Memory B cell (primary cell): Measurements from ENCODE around the gene FHIT.
A peak's percentile ranks its signal among the peaks of the same experiment; 100 is the strongest.

ENCODE experiments used
- ATAC-seq: fragments of 150-1000 bp; cut with Tn5 transposase; 2 replicates; pipeline ENCODE4 v1.10.0; 2021; ENCODE audit warnings: low read depth, mild to moderate bottlenecking, moderate library complexity
- DNase-seq, 2 donors: peaks; one replicate each; pipeline ENCODE4 v3.0.0; 2022; ENCODE audit warnings: low spot score in 2 of 2
- H3K27ac Mint-ChIP-seq: one replicate; pipeline ENCODE4 v1.8.0; 2022; ENCODE audit warnings: mild to moderate bottlenecking, moderate library complexity, mixed read lengths
- H3K27me3 Mint-ChIP-seq: one replicate; pipeline ENCODE4 v1.8.0; 2022; ENCODE audit warnings: mixed read lengths
- H3K36me3 Mint-ChIP-seq: one replicate; pipeline ENCODE4 v1.8.0; 2022; ENCODE audit warnings: mild to moderate bottlenecking, mixed read lengths
- H3K4me1 Mint-ChIP-seq: one replicate; pipeline ENCODE4 v1.8.0; 2022; ENCODE audit warnings: mixed read lengths
- H3K4me3 Mint-ChIP-seq: one replicate; pipeline ENCODE4 v1.8.0; 2022; ENCODE audit warnings: mild to moderate bottlenecking, moderate library complexity, mixed read lengths
- H3K9me3 Mint-ChIP-seq: one replicate; pipeline ENCODE4 v1.8.0; 2022; ENCODE audit warnings: mixed read lengths

The FHIT gene

DNA sequence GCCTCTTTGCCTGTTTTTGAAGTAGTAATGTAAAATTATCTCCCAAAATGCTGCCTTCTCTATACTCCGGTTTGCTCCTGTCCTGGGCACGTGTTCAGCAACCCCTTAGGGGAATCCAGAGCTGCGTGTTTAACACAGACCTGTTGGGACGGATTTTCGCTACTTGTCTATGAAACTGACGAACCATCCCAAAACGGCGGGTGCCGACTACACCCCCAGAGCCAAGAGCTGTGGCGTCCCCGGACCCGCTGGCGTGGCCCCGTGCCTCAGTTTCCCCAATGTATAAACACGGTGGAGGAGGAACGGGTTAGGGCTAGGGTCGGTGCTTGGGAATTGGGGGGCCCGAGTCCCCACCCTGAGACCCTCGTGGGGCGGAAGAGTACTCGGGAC is 473 bp downstream of the FHIT start:
- Mint-ChIP-seq H3K36me3 (peaks cover 2% of the 10 kb centered on the region), H3K27me3 (peaks cover 2% of the 10 kb centered on the region), H3K4me1 (peaks cover 16% of the 10 kb centered on the region), H3K9me3 (no peaks in the 10 kb centered on the region), H3K27ac (peak overlapping the region; percentile 86), H3K4me3 (peak overlapping the region; percentile 86)
- ATAC-seq (no peak), DNase-seq (peak in 1 of 2 donors; percentile 1)

DNA sequence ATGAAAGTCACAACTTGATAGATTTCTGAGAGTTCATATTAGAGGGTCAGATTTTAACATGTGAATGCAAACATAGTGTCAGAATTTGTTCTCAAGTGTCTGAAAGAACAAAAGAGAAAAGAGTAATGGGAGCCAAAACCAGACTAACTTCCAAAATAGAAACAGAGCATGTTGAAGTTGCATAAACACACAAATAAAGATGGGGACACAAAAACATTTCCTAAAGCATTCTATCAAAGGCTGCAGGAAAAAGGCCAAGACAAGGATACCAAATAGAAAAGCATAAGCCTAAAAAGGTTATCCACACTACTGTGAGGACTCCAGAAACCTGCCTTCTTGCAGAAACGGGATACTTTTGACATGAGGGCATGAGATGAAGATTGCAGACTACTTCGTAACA is 2.8 kb downstream of the FHIT start:
- ATAC-seq = no peak
- H3K9me3 Mint-ChIP-seq = no peaks in the 10 kb centered on the region
- H3K4me1 Mint-ChIP-seq = peaks cover 16% of the 10 kb centered on the region
- H3K4me3 Mint-ChIP-seq = no peak overlapping the region
- H3K36me3 Mint-ChIP-seq = peaks cover 4% of the 10 kb centered on the region
- H3K27me3 Mint-ChIP-seq = no peaks in the 10 kb centered on the region
- no peak overlapping the region for H3K27ac Mint-ChIP-seq
- DNase-seq = no peak

DNA sequence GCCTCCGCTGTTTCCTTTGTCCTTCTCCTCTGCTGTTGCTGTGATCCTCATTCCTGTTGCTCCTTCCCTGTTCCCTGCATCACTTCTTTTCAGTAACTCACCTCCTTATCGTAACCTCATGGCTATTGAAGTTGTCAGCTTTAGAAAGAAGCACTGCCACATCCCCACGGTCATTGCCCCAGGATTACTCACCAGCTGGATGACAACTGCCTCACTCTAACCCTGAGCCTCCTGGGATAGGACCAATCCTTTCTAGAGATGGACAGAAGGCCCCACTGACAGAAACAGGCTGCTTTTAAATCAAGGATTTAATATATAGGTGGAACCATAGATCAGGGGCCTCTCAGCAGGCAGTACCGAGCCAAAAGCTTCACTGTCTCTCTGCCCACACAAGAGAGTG is 4.1 kb downstream of the FHIT start:
- H3K27me3 Mint-ChIP-seq = no peaks in the 10 kb centered on the region
- peaks cover 15% of the 10 kb centered on the region for H3K4me1 Mint-ChIP-seq
- DNase-seq (no peak), ATAC-seq (no peak)
- peaks cover 4% of the 10 kb centered on the region for H3K36me3 Mint-ChIP-seq
- no peak overlapping the region for H3K4me3 Mint-ChIP-seq
- no peak overlapping the region for H3K27ac Mint-ChIP-seq
- H3K9me3 Mint-ChIP-seq = no peaks in the 10 kb centered on the region

DNA sequence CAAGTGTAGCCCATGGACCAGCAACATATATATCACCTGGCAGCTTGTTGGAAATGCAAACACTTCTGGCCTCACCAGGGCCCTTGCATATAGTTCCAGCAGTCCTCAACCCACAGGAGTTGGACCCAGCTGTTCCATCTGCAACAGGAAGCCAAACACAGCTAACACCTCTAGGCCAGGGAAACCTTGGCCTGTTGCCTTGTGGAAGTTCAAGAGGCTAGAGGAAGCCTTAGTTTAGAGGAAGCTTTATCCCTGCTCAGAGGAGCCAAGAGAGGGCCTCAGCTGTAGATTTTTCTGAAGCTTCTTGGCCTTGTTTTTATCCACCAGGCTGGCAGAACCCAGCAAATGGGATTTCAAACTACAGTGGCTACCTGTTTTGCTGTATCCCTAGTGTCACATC is 11.4 kb downstream of the FHIT start:
- peaks cover 2% of the 10 kb centered on the region for H3K36me3 Mint-ChIP-seq
- H3K27ac Mint-ChIP-seq = no peak overlapping the region
- H3K9me3 Mint-ChIP-seq = no peaks in the 10 kb centered on the region
- ATAC-seq = no peak
- peaks cover 11% of the 10 kb centered on the region for H3K4me1 Mint-ChIP-seq
- DNase-seq = no peak
- H3K4me3 Mint-ChIP-seq = no peak overlapping the region
- H3K27me3 Mint-ChIP-seq = no peaks in the 10 kb centered on the region

DNA sequence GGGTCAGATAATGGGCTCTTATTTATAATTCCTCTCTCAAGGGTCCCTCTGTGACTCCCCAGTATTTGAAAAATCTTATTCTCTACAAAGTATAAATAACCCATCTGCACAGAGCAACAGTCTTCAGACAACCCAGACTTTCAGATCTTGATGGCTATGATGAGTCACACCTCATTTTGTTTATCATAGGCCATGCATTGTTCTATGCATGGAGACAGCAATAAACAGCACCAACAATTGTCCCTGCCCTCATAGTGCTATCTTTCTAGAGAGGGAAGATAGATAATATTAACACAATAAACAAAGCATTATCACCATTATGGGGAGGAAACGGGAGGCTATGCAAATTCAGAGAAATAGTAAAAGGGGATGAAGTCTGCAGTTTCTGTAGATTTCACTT is 13.4 kb downstream of the FHIT start:
- Mint-ChIP-seq H3K9me3 (no peaks in the 10 kb centered on the region), H3K27me3 (no peaks in the 10 kb centered on the region), H3K4me1 (peaks cover 11% of the 10 kb centered on the region)

DNA sequence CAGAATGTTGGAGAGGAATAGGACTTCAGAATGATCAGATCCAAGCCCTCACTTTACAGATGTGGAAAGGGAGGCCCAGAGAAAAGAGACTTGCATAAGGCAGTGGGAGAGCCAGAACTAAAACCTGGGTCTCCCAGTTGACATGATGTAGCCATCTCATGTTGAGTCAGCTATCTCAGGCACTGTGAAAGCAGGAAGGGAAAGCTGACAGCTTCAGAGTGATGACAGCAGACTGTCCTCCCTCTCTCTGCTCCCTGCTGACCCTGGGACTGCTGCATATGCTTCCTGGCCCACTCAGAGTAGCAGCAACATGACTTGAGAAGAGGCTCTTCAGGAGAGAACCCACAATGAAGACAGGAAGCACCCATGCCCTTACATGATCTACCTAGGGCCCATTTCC is 14.7 kb downstream of the FHIT start:
- Mint-ChIP-seq H3K27ac (no peak overlapping the region), H3K4me1 (peaks cover 11% of the 10 kb centered on the region), H3K9me3 (no peaks in the 10 kb centered on the region), H3K4me3 (no peak overlapping the region), H3K36me3 (no peaks in the 10 kb centered on the region), H3K27me3 (no peaks in the 10 kb centered on the region)
- ATAC-seq (no peak), DNase-seq (no peak)

More for the DNA sequence above, 13.4 kb downstream of the FHIT start:
- H3K27ac Mint-ChIP-seq = no peak overlapping the region
- no peak overlapping the region for H3K4me3 Mint-ChIP-seq
- DNase-seq (no peak), ATAC-seq (no peak)
- H3K36me3 Mint-ChIP-seq = no peaks in the 10 kb centered on the region

DNA sequence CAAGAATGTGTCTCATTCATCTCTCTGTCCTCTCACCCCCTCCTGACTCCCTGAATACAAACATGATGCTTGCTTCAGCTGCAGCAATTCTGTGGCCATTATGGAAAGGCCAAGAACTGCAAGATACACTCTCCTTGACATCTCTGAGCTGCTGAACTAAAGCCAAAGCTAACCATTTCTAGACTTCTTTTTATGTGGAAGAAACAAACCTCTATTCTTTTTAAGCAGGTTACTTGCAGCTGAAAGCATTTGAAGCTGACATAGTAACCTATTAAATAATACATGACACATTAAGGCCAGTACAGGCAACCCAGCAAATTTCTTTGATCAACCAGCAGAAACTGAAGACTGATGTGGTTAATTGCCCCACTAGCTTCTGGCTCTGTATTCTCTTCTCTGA is 17.5 kb downstream of the FHIT start:
- no peak for DNase-seq
- Mint-ChIP-seq H3K9me3 (no peaks in the 10 kb centered on the region), H3K27ac (no peak overlapping the region), H3K4me1 (peaks cover 10% of the 10 kb centered on the region), H3K4me3 (no peak overlapping the region), H3K36me3 (no peaks in the 10 kb centered on the region), H3K27me3 (no peaks in the 10 kb centered on the region)
- no peak for ATAC-seq

DNA sequence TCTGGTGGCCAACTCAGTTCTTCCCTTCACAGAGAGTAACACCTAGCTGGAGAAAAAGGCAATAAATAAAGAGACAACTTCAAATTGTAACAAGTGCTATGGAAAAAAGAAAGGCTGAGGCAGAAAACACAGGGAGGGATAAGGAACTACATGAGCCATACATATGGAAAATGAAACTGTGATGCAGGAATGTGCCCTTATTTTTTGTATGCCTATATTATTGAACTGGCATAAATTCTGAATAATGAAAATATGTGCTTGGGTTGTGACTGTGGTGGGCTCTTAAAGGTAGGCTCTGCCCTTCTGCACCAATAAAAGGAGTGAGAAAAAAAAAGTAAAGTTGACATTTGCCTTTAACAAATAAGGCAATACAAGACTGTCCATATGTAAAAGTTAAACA is 19.6 kb downstream of the FHIT start:
- H3K27me3 Mint-ChIP-seq = no peaks in the 10 kb centered on the region
- DNase-seq (no peak), ATAC-seq (no peak)
- no peak overlapping the region for H3K4me3 Mint-ChIP-seq
- no peaks in the 10 kb centered on the region for H3K36me3 Mint-ChIP-seq
- no peaks in the 10 kb centered on the region for H3K9me3 Mint-ChIP-seq
- H3K4me1 Mint-ChIP-seq = no peaks in the 10 kb centered on the region
- no peak overlapping the region for H3K27ac Mint-ChIP-seq

DNA sequence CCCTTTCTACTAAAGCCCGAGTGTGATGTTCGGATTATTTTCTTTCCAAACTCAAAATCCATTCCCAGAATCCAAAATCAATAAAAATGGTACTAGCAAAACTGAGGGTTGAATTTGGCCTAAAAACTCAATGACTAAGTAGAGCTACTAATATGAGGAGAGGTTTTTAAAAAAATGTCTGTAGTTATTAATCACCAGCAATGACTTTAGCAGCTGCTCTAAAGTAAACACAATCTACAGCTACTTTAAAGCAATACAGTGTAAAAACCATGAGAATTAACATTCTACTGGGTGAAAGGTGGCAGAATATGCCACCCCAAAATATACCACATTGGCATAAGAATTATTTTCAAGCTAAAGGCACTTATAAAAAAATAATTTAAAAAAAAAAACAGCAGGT is 23.5 kb downstream of the FHIT start:
- Mint-ChIP-seq H3K27me3 (no peaks in the 10 kb centered on the region), H3K4me3 (no peak overlapping the region), H3K9me3 (no peaks in the 10 kb centered on the region), H3K4me1 (no peaks in the 10 kb centered on the region), H3K27ac (no peak overlapping the region), H3K36me3 (no peaks in the 10 kb centered on the region)
- ATAC-seq (no peak), DNase-seq (no peak)

DNA sequence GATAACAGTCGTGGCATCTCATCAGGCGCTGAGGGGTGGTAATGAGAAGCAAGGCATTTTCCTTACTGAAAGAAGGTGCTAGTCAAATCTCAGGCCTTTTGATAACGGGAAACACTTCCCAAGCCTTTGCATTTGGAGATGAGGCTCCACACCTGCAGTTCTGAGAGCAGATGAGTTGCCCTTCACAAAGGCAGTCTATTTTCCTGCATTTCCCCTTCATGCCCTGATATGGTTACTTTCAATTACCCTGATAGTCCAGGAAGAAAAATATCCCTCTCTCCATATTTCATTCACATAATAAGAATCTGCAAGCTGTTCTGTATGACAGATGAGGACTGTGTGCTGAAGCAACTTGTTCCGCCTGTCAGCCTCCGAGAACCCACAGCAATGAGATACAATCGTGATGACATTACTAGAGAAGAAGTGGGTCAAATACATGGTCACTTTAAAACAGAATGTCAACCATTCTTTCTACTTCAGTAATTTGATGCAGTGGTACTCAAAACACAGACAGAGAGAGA is 25.0 kb downstream of the FHIT start:
- no peaks in the 10 kb centered on the region for H3K9me3 Mint-ChIP-seq
- DNase-seq = no peak
- peaks cover 2% of the 10 kb centered on the region for H3K36me3 Mint-ChIP-seq
- H3K4me1 Mint-ChIP-seq = no peaks in the 10 kb centered on the region
- no peaks in the 10 kb centered on the region for H3K27me3 Mint-ChIP-seq
- ATAC-seq = no peak
- no peak overlapping the region for H3K27ac Mint-ChIP-seq
- no peak overlapping the region for H3K4me3 Mint-ChIP-seq

DNA sequence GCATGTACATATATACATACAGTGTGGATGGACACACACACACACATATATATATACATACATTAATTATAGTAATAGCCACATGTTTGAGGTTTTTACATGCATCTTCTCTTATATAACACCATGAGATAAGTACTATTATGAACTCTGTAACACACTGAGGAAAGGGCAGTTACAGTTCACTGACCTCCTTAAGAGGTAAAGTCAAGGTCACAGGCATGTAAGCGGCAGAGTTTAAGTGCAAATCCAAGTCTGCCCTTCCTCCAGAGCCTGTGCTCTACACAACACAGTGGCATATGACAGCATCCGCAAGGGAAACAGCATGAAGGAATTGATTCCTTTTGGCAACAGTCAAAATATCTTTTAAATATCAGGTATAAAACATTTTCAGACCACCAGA is 26.4 kb downstream of the FHIT start:
- Mint-ChIP-seq H3K9me3 (no peaks in the 10 kb centered on the region), H3K4me3 (no peak overlapping the region), H3K4me1 (no peaks in the 10 kb centered on the region), H3K27ac (no peak overlapping the region), H3K27me3 (no peaks in the 10 kb centered on the region), H3K36me3 (peaks cover 2% of the 10 kb centered on the region)
- DNase-seq (no peak), ATAC-seq (no peak)

DNA sequence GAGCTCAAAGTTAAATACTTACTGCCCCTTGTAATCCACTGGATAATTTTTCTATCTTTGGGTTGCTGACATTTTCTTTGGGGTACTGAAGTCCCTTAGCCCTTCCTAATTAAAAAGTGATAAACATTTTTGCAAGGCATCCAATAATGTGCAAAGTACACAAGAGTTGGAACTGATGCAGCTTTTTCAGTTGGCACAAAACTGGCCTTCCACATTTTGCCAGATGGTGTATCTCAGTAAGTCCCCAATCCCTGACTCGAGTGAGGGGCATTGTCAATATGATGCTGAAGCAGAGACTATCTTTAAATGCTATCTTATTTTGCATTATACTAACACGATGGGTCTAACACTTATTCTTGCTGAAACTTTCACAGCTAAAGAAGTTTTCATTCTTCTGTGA is 27.8 kb downstream of the FHIT start:
- DNase-seq (no peak), ATAC-seq (no peak)

DNA sequence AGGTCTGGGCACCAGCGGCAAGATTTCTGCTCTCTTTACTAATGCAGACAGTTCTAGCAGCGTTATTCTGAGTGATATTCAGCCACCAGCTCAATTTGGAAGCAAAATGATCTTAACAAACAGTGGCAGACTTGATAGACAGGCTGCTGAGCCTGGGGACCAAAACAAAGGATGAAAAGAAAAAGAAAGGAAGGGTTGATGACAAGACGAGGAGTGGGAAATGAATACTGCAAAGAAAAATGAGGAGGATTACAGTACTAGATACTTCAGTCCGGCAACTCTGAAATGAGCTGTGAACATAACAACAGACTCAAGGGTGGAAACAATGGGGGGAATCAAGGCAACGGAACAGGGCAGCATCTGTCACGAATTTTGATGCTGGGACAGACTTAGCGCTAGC is 28.8 kb downstream of the FHIT start:
- Mint-ChIP-seq H3K4me3 (no peak overlapping the region), H3K9me3 (no peaks in the 10 kb centered on the region), H3K27ac (no peak overlapping the region), H3K27me3 (no peaks in the 10 kb centered on the region), H3K4me1 (no peaks in the 10 kb centered on the region), H3K36me3 (peaks cover 3% of the 10 kb centered on the region)
- DNase-seq = no peak
- no peak for ATAC-seq

More for the DNA sequence above, 27.8 kb downstream of the FHIT start:
- H3K4me3 Mint-ChIP-seq = no peak overlapping the region
- no peak overlapping the region for H3K27ac Mint-ChIP-seq
- H3K36me3 Mint-ChIP-seq = peaks cover 2% of the 10 kb centered on the region
- H3K27me3 Mint-ChIP-seq = no peaks in the 10 kb centered on the region
- H3K9me3 Mint-ChIP-seq = no peaks in the 10 kb centered on the region
- H3K4me1 Mint-ChIP-seq = no peaks in the 10 kb centered on the region

DNA sequence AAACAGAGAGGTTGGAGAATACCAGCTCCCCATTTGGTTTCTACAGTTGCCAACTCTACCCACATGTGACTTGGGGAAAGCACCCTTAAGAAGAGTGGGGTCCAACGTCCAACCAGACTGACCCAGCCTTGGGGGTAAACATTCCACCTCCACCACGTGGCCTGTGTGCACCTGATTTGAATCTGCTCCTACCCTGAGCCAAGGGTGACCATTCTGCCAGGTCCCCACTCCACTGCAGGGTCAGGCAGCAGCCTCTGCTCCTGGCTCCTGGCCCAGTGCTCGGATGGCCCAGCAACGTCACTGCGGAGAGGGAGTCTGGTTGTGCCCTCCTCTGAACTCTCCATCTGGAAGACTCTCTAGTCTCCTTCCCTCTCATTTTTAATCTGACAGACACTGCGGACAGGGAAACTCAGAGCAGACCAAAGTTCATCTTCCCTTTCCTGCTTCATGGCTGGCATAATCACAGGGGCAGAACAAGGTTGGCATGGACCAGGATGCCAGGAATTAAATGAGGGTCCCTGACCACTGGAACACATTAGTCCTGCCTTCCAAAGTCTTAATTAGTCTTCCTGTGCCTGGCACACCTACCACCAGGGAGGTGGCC is 29.4 kb downstream of the FHIT start:
- Mint-ChIP-seq H3K4me1 (no peaks in the 10 kb centered on the region), H3K36me3 (peaks cover 5% of the 10 kb centered on the region), H3K4me3 (no peak overlapping the region), H3K9me3 (peaks cover 1% of the 10 kb centered on the region), H3K27me3 (no peaks in the 10 kb centered on the region), H3K27ac (no peak overlapping the region)
- DNase-seq (no peak), ATAC-seq (no peak)

DNA sequence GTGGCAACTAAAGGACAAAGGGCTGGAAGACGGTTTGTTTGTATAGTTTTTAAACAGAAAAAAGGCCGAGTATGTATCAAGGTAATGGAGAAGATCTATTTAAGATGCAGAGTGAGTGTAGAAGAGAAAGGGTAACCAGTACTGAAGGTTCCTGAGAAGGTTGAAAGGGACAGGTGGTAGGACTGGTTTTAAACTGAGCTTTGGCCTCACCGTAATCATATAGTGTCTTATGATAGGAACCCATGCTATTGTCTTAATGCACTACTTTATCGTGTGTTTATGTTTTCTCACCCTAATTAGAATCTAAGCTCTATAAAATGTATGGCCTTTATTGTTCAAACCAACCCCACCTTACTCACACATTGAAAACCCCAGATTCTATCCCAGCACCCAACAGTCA is 32.7 kb downstream of the FHIT start:
- no peak overlapping the region for H3K27ac Mint-ChIP-seq
- peaks cover 11% of the 10 kb centered on the region for H3K36me3 Mint-ChIP-seq
- DNase-seq (no peak), ATAC-seq (no peak)
- peaks cover 1% of the 10 kb centered on the region for H3K9me3 Mint-ChIP-seq
- H3K4me1 Mint-ChIP-seq = no peaks in the 10 kb centered on the region
- no peak overlapping the region for H3K4me3 Mint-ChIP-seq
- no peaks in the 10 kb centered on the region for H3K27me3 Mint-ChIP-seq
